D721Med (cell line): Measurements from ENCODE around the gene CFAP99.
"Not testable (repeated sequence)": the region's sequence is repeated elsewhere in the genome, so short reads cannot be mapped to it uniquely, and the experiment has no call there.

Experiments used
- DNase-seq: peaks from one replicate; pipeline ENCODE4 v3.0.0; 2011; ENCODE audit warnings: low spot score; ENCODE audit not compliant: insufficient read length
- FAIRE-seq: peaks from 2 replicates; lab custom pipeline; 2011; peaks lifted over from hg19 to GRCh38; lab: Jason Lieb, UNC
- CTCF ChIP-seq: IDR thresholded peaks from 2 replicates; pipeline ENCODE4 v1.5.1; 2012; ENCODE audit warnings: mild to moderate bottlenecking, control low read depth; ENCODE audit not compliant: insufficient read depth; ENCODE audit errors: missing control alignments

Gene CFAP99

GRCh38 chr4:2458546-2459491 is 40.1 kb downstream of the CFAP99 start:
- no peak for FAIRE-seq
- no peak for TF ChIP-seq CTCF
- no peak for DNase-seq

DNA sequence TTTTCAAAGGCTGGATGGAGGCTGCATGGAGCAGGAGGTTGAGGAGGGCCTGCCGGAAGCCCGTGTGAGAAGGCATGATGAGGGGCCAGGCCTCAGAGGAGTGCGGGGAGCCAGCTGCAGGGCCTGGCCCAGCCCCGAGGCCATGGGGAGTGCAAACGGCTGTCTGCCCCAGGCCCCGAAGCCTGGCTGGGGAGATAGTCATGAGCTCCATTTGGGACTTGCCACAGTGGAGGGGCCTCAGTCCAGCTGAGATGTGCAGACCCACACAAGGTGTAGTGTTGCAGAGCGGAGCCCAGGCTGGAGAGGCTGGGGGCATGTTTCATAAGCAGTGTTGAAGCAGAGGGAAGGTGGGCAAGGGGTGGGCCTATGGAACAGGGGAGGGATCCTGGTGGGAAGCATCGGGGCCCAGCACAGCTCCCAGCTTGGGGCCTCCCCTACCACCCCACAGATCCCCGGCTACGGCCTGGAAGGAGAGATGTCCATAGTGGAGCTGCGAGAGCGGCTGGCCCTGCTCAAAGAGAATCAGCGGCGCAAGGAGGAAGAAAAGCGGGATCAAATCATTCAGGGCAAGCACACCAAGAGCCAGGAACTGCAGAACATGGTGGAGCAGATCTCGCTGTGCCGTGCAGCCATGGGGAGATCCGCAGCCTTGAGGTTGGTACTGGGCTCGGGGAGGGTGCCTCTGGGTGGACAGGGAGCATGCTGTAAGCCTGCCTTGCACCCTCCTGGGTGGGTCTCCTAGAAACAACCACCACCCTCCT is 41.0 kb downstream of the CFAP99 start:
- no peak for TF ChIP-seq CTCF
- DNase-seq: no peak
- no peak for FAIRE-seq

- DNase-seq: no peak
- no peak for TF ChIP-seq CTCF
- no peak for FAIRE-seq
Measured at GRCh38 chr4:2461246-2461960, 42.6 kb downstream of the CFAP99 start.

DNA sequence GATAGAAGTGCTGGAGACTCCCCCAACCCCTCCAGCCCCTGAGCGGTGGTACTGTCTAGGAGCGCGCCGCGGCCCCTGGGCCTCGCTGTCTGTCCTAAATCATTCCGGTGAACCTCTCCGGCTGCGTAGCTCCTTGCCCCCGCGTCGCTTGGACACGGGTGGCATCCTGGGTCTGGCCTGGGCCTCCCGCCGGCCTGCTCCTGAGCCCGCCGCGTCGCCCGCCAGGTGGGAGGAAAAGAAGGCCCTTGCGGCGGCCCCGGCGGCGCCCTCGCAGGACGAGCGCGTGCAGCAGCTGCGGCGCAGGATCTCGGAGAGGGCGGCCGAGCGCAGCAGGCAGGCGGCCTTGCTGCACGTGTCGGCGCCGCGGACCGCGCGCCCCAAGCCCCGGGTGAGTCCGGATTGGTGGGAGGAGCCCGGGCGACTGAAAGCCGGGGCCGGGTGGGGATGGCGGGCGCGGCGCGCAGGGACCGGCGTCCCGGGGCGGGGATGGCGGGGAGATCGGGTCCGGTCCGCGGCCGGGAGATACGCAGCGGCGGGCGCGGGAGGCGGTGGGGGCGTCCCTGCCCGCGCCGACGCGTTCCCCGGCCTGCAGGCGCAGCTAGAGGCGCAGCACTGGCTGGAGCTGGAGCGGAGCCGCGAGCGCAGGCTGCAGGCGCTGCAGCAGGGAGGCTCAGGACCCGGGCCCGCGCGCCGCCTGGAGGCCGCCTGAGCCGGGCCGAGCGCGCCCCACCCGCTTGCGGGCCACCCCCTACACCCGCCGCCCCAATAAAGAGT is 43.6 kb downstream of the CFAP99 start:
- DNase-seq: peak; percentile 73
- FAIRE-seq: no peak
- peak; percentile 30 for TF ChIP-seq CTCF

- DNase-seq (no peak), FAIRE-seq (no peak)
- no peak for TF ChIP-seq CTCF
Measured at GRCh38 chr4:2462992-2463762, 44.4 kb downstream of the CFAP99 start.

GRCh38 chr4:2465032-2465431 is 46.3 kb downstream of the CFAP99 start:
- no peak for TF ChIP-seq CTCF
- no peak for DNase-seq
- no peak for FAIRE-seq

DNA sequence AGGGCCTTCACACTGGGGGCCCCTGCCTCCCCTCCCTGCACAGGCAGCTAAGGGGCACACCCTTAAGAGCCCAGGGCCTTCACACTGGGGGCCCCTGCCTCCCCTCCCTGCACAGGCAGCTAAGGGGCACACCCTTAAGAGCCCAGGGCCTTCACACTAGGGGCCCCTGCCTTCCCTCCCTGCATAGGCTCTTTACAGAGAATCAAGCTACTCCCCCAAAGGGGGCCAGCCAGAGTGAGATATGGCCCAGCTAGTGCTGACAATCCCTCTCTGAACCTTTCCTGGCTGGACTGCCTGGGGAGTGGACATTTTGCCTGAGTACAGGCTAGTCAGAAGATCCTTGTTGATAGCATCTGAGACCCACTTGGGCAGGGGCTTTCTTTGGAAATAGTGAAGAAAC is 46.8 kb downstream of the CFAP99 start:
- not testable (repeated sequence) for DNase-seq, FAIRE-seq
